ENCODE data around the gene NUCB1.

- TF ChIP-seq CTCF (IDR thresholded peaks at IDR 0.05): no peak
- TF ChIP-seq POLR2A (IDR thresholded peaks at IDR 0.05): no peak
Observed at GRCh38 chr19:48950830-48951519, 50.9 kb downstream of the NUCB1 start.

Data from uterus (tissue), 2 donors.